Adrenal gland (tissue), 5 donors: ENCODE measurements around the gene PCID2.

Experiments used
- CTCF ChIP-seq, 6 experiments: fragments of 450-650 bp in 4 of 6; fragments of 200-600 bp in 2 of 6; sonication (generic) in 1 of 6; IDR thresholded peaks; 1 replicate in 5 of 6; 2 replicates in 1 of 6; pipeline versions ENCODE4 v1.5.1 to v1.8.0; 2016 to 2021; ENCODE audit warnings: antibody characterized with exemption in 6 of 6, mild to moderate bottlenecking in 2 of 6, moderate library complexity in 1 of 6
- POLR2A ChIP-seq, 2 donors: fragments of 450-650 bp; IDR thresholded peaks; one replicate each; pipeline ENCODE4 v1.6.1; 2017; ENCODE audit warnings: antibody characterized with exemption in 2 of 2, mild to moderate bottlenecking in 2 of 2, moderate library complexity in 1 of 2
- donor health status: DM: no; HTN: no; CAD: no.

- TF ChIP-seq POLR2A (IDR thresholded peaks at IDR 0.05) (no peak), CTCF (IDR thresholded peaks at IDR 0.05) (no peak)
Measured at GRCh38 chr13:113176822-113177221, 31.6 kb downstream of the PCID2 start.
